ENCODE measurements around the gene CCND3. TPM values are rescaled to one million over a fixed set of nuclear protein-coding genes. Genes with fewer than 3 reads are reported as not detected.
A peak's percentile ranks its signal among the peaks of the same experiment; 100 is the strongest.

The CCND3 gene
- total RNA-seq, 1 donor from 2014 or later = 26.2 TPM

GRCh38 chr6:41921712-41921998, 20.0 kb downstream of the CCND3 start:
- DNase-seq = no peak

GRCh38 chr6:41920921-41921711, 20.5 kb downstream of the CCND3 start, which contains the start of the genes BYSL and MED20:
Gene BYSL, plus strand, starts transcription at chr6:41921499. Its CDS starts 64 bp downstream, at chr6:41921563.
Gene MED20, minus strand, starts transcription at chr6:41921139. Its CDS starts 121 bp downstream, at chr6:41921018.
- peak; percentile 95 for DNase-seq

- no peak for DNase-seq
Measured at GRCh38 chr6:41917528-41917927, 24.1 kb downstream of the CCND3 start.

GRCh38 chr6:41914869-41915530, 26.6 kb downstream of the CCND3 start:
- no peak for DNase-seq

GRCh38 chr6:41914343-41914742, 27.3 kb downstream of the CCND3 start:
- no peak for DNase-seq

GRCh38 chr6:41909727-41910126, 31.9 kb downstream of the CCND3 start:
- DNase-seq = no peak

GRCh38 chr6:41901882-41902519, 39.6 kb downstream of the CCND3 start:
- DNase-seq = no peak

- no peak for DNase-seq
Measured at GRCh38 chr6:41900861-41901260, 40.7 kb downstream of the CCND3 start.

- DNase-seq = no peak
Measured at GRCh38 chr6:41896281-41896680, 45.3 kb downstream of the CCND3 start.

- peak; percentile 72 for DNase-seq
Measured at GRCh38 chr6:41895300-41896233, 46.0 kb downstream of the CCND3 start, which contains the start of gene USP49. Gene USP49, minus strand, starts transcription at chr6:41895375. Its CDS starts 88,392 bp downstream, at chr6:41806983.

GRCh38 chr6:41894366-41895299, 47.0 kb downstream of the CCND3 start:
- no peak for DNase-seq

GRCh38 chr6:41892921-41893564, 48.6 kb downstream of the CCND3 start:
- no peak for DNase-seq

- peak; percentile 89 for DNase-seq
Measured at GRCh38 chr6:41887331-41887751, 54.3 kb downstream of the CCND3 start.

- no peak for DNase-seq
Measured at GRCh38 chr6:41885930-41886329, 55.7 kb downstream of the CCND3 start.

GRCh38 chr6:41884957-41885356, 56.7 kb downstream of the CCND3 start:
- no peak for DNase-seq

Small RNA genes lying within 50 kb of the gene (small RNA-seq; reads per million reads assigned to genes)
- not detected for gene RF00019 (ENCODE audit: low replicate concordance)

Other genes starting within 250 kb of the CCND3 start
- gene TFEB, start 206.2 kb downstream of the CCND3 start, total RNA-seq = 4.2 TPM
- not detected for gene PGC, start 194.4 kb downstream of the CCND3 start, total RNA-seq
- 0.99 TPM for gene FRS3, start 161.9 kb downstream of the CCND3 start, total RNA-seq
- 2.4 TPM for gene PRICKLE4, start 161.0 kb downstream of the CCND3 start, total RNA-seq
- gene TOMM6, start 154.1 kb downstream of the CCND3 start, total RNA-seq = 46.5 TPM
- gene USP49, start 46.4 kb downstream of the CCND3 start, total RNA-seq = 5.0 TPM
- 16.7 TPM for gene MED20, start 20.7 kb downstream of the CCND3 start, total RNA-seq
- gene BYSL, start 20.3 kb downstream of the CCND3 start, total RNA-seq = 14.4 TPM
- gene TAF8, start 108.7 kb upstream of the CCND3 start, total RNA-seq = 11.0 TPM
- gene C6orf132, start 200.8 kb upstream of the CCND3 start, total RNA-seq = 14.5 TPM
- gene GUCA1A, start 231.6 kb upstream of the CCND3 start, total RNA-seq = 0.20 TPM